DMS53 (cell line): Measurements from ENCODE around the gene PNRC2.
"Not testable (repeated sequence)": the region's sequence is repeated elsewhere in the genome, so short reads cannot be mapped to it uniquely, and the experiment has no call there.

Source experiments
- DNase-seq: peaks from one replicate; lab custom pipeline; 2025; lab: John Stamatoyannopoulos, UW

Gene PNRC2

GRCh38 chr1:23992011-23992410 lies 32.4 kb downstream of the PNRC2 start:
- not testable (repeated sequence) for DNase-seq

- no peak for DNase-seq
These were observed 35.8 kb downstream of the PNRC2 start for GRCh38 chr1:23995431-23995837.

GRCh38 chr1:23996700-23997229 lies 37.1 kb downstream of the PNRC2 start:
- DNase-seq, result no peak

GRCh38 chr1:23997812-23998211 lies 38.2 kb downstream of the PNRC2 start:
- no peak for DNase-seq

GRCh38 chr1:23999156-23999671 lies 39.6 kb downstream of the PNRC2 start:
- DNase-seq, result no peak

GRCh38 chr1:24002695-24003094 lies 43.1 kb downstream of the PNRC2 start:
- no peak for DNase-seq

- no peak for DNase-seq
These were observed 43.8 kb downstream of the PNRC2 start for GRCh38 chr1:24003331-24003972.

- no peak for DNase-seq
These were observed 44.5 kb downstream of the PNRC2 start for GRCh38 chr1:24004132-24004531.

- no peak for DNase-seq
These were observed 45.5 kb downstream of the PNRC2 start for GRCh38 chr1:24005163-24005562.

- DNase-seq, result no peak
These were observed 47.5 kb downstream of the PNRC2 start for GRCh38 chr1:24007079-24007478.

- not testable (repeated sequence) for DNase-seq
These were observed 49.1 kb downstream of the PNRC2 start for GRCh38 chr1:24008574-24009184.

- DNase-seq, result no peak
These were observed 49.8 kb downstream of the PNRC2 start for GRCh38 chr1:24009406-24009805.

GRCh38 chr1:24010650-24011049 lies 51.0 kb downstream of the PNRC2 start:
- no peak for DNase-seq

- not testable (repeated sequence) for DNase-seq
These were observed 53.2 kb downstream of the PNRC2 start for GRCh38 chr1:24012878-24013277.
